ENCODE results near the gene SAC3D1.
A peak's percentile ranks its signal among the peaks of the same experiment; 100 is the strongest.

Gene SAC3D1

GRCh38 chr11:65027213-65028067 lies 13.6 kb upstream of the SAC3D1 start, which contains the start of gene SNX15:
Gene SNX15, plus strand, starts transcription at chr11:65027439. Its CDS starts 99 bp downstream, at chr11:65027538.
- DNase-seq: peak; percentile 82

GRCh38 chr11:65032216-65032615 lies 8.8 kb upstream of the SAC3D1 start:
- no peak for DNase-seq

- no peak for DNase-seq
Observed at GRCh38 chr11:65034423-65034822, 6.6 kb upstream of the SAC3D1 start.

GRCh38 chr11:65035579-65035978 lies 5.4 kb upstream of the SAC3D1 start:
- no peak for DNase-seq

- no peak for DNase-seq
Observed at GRCh38 chr11:65036931-65037330, 4.1 kb upstream of the SAC3D1 start.

GRCh38 chr11:65040520-65040846 lies 527 bp upstream of the SAC3D1 start:
- DNase-seq: no peak

GRCh38 chr11:65042891-65043290 lies 1.9 kb downstream of the SAC3D1 start:
- no peak for DNase-seq

- DNase-seq: no peak
Observed at GRCh38 chr11:65043881-65044501, 3.0 kb downstream of the SAC3D1 start.

GRCh38 chr11:65045061-65045460 lies 4.1 kb downstream of the SAC3D1 start:
- DNase-seq: no peak

- DNase-seq: no peak
Observed at GRCh38 chr11:65045728-65046127, 4.7 kb downstream of the SAC3D1 start.

- DNase-seq: peak; percentile 7
Observed at GRCh38 chr11:65047581-65048422, 6.8 kb downstream of the SAC3D1 start.

GRCh38 chr11:65051398-65051858 lies 10.4 kb downstream of the SAC3D1 start:
- no peak for DNase-seq

- DNase-seq: peak; percentile 9
Observed at GRCh38 chr11:65053827-65054508, 13.0 kb downstream of the SAC3D1 start.

GRCh38 chr11:65055538-65055937 lies 14.5 kb downstream of the SAC3D1 start:
- DNase-seq: no peak

GRCh38 chr11:65056999-65057398 lies 16.0 kb downstream of the SAC3D1 start:
- no peak for DNase-seq

- no peak for DNase-seq
Observed at GRCh38 chr11:65057526-65057925, 16.5 kb downstream of the SAC3D1 start.

GRCh38 chr11:65058012-65058411 lies 17.0 kb downstream of the SAC3D1 start:
- no peak for DNase-seq

- DNase-seq: no peak
Observed at GRCh38 chr11:65058419-65059054, 17.5 kb downstream of the SAC3D1 start, which contains the start of gene NAALADL1. Gene NAALADL1, minus strand, starts transcription at chr11:65058553. Its CDS starts 32 bp downstream, at chr11:65058521.

- DNase-seq: no peak
Observed at GRCh38 chr11:65059523-65059922, 18.5 kb downstream of the SAC3D1 start.

GRCh38 chr11:65059959-65060824 lies 19.2 kb downstream of the SAC3D1 start:
- DNase-seq: no peak

GRCh38 chr11:65060913-65061408 lies 20.0 kb downstream of the SAC3D1 start:
- no peak for DNase-seq

Measured in activated effector memory CD4-positive, alpha-beta T cell treated with Interleukin-2 at 50 U/mL for 16 hours (primary cell).